ENCODE results near the gene PTGFRN. TPM values are rescaled to one million over a fixed set of nuclear protein-coding genes. Genes with fewer than 3 reads are reported as not detected.

The PTGFRN gene
- total RNA-seq, 1 donor from 2014 or later: 52.9 TPM

GRCh38 chr1:116945421-116945820 is 35.7 kb downstream of the PTGFRN start:
- H3K27ac Mint-ChIP-seq (ENCODE audit: unreplicated experiment): no peak overlapping the region
- peaks cover 6% of the 10 kb centered on the region for H3K36me3 Mint-ChIP-seq (ENCODE audit: unreplicated experiment)
- no peaks in the 10 kb centered on the region for H3K27me3 Mint-ChIP-seq (ENCODE audit: unreplicated experiment)
- TF ChIP-seq CTCF (IDR thresholded peaks at IDR 0.05): no peak
- no peak overlapping the region for H3K4me3 Mint-ChIP-seq (ENCODE audit: unreplicated experiment)
- no peaks in the 10 kb centered on the region for H3K9me3 Mint-ChIP-seq (ENCODE audit: unreplicated experiment)
- peaks cover 9% of the 10 kb centered on the region for H3K4me1 Mint-ChIP-seq (ENCODE audit: unreplicated experiment)
- DNase-seq (ENCODE audit: extremely low spot score, unreplicated experiment): no peak

GRCh38 chr1:116945996-116946395 is 36.3 kb downstream of the PTGFRN start:
- no peak overlapping the region for H3K27ac Mint-ChIP-seq (ENCODE audit: unreplicated experiment)
- H3K4me1 Mint-ChIP-seq (ENCODE audit: unreplicated experiment): peaks cover 7% of the 10 kb centered on the region
- TF ChIP-seq CTCF (IDR thresholded peaks at IDR 0.05): no peak
- peaks cover 7% of the 10 kb centered on the region for H3K36me3 Mint-ChIP-seq (ENCODE audit: unreplicated experiment)
- H3K4me3 Mint-ChIP-seq (ENCODE audit: unreplicated experiment): no peak overlapping the region
- no peaks in the 10 kb centered on the region for H3K27me3 Mint-ChIP-seq (ENCODE audit: unreplicated experiment)
- no peak for DNase-seq (ENCODE audit: extremely low spot score, unreplicated experiment)
- no peaks in the 10 kb centered on the region for H3K9me3 Mint-ChIP-seq (ENCODE audit: unreplicated experiment)

GRCh38 chr1:116947092-116947860 is 37.6 kb downstream of the PTGFRN start:
- H3K9me3 Mint-ChIP-seq (ENCODE audit: unreplicated experiment): no peaks in the 10 kb centered on the region
- no peak overlapping the region for H3K27ac Mint-ChIP-seq (ENCODE audit: unreplicated experiment)
- no peak overlapping the region for H3K4me3 Mint-ChIP-seq (ENCODE audit: unreplicated experiment)
- H3K36me3 Mint-ChIP-seq (ENCODE audit: unreplicated experiment): peaks cover 7% of the 10 kb centered on the region
- TF ChIP-seq CTCF (IDR thresholded peaks at IDR 0.05): no peak
- no peaks in the 10 kb centered on the region for H3K27me3 Mint-ChIP-seq (ENCODE audit: unreplicated experiment)
- no peaks in the 10 kb centered on the region for H3K4me1 Mint-ChIP-seq (ENCODE audit: unreplicated experiment)
- DNase-seq (ENCODE audit: extremely low spot score, unreplicated experiment): no peak

GRCh38 chr1:116948046-116948445 is 38.3 kb downstream of the PTGFRN start:
- Mint-ChIP-seq H3K4me1 (ENCODE audit: unreplicated experiment) (no peaks in the 10 kb centered on the region), H3K4me3 (ENCODE audit: unreplicated experiment) (no peak overlapping the region)

More at GRCh38 chr1:116948046-116948445, 38.3 kb downstream of the PTGFRN start:
- no peak for DNase-seq (ENCODE audit: extremely low spot score, unreplicated experiment)
- TF ChIP-seq CTCF (IDR thresholded peaks at IDR 0.05): no peak
- Mint-ChIP-seq H3K9me3 (ENCODE audit: unreplicated experiment) (no peaks in the 10 kb centered on the region), H3K36me3 (ENCODE audit: unreplicated experiment) (peaks cover 7% of the 10 kb centered on the region), H3K27me3 (ENCODE audit: unreplicated experiment) (no peaks in the 10 kb centered on the region), H3K27ac (ENCODE audit: unreplicated experiment) (no peak overlapping the region)

All from osteocyte (in vitro differentiated cells).